HG03139 (cell line): ENCODE measurements around the gene PLEKHB2.
"Not testable (repeated sequence)": the region's sequence is repeated elsewhere in the genome, so short reads cannot be mapped to it uniquely, and the experiment has no call there.

Experiments
- ATAC-seq: cut with Tn5 transposase; IDR thresholded peaks from one replicate; pipeline ENCODE4 v1.9.1; 2021; ENCODE audit not compliant: unreplicated experiment

PLEKHB2 gene

GRCh38 chr2:131093696-131094462 lies 11.3 kb upstream of the PLEKHB2 start:
- peak; percentile 63 for ATAC-seq

- ATAC-seq: no peak
Observed at GRCh38 chr2:131094463-131095281, 10.5 kb upstream of the PLEKHB2 start.

- ATAC-seq: no peak
Observed at GRCh38 chr2:131103165-131103564, 2.0 kb upstream of the PLEKHB2 start.

DNA sequence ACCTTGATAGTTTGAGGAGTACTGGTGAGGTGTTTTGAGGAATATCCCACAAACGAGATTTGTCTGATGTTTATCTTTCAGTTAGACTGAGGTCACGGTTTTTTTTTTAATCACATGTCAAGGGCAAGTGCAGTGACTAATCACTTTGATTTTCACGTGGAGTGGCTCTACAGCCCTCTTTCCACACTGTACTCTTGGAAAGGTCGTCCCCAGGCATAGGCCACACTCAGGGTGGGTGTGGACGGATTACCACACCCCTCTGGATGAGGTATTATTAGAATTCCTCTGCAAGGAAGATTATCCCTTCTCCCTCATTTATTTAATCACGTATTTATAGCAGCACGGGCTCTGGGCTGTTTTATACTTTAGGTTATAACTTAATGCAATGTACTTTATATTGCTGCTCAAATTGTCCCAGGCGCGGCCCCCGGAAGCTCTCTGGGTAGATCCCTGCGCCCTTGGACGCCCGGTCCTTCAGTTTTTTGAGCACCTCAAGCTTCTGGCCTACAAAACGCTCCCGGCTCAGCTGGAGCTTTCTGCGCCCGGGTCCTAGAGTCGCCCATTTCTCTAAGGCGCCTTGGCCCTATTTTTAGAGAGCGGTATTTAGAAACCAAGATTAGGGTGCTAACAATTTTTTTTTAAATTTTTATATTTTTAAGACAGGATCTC lies 515 bp upstream of the PLEKHB2 start:
- ATAC-seq: peak; percentile 55

DNA sequence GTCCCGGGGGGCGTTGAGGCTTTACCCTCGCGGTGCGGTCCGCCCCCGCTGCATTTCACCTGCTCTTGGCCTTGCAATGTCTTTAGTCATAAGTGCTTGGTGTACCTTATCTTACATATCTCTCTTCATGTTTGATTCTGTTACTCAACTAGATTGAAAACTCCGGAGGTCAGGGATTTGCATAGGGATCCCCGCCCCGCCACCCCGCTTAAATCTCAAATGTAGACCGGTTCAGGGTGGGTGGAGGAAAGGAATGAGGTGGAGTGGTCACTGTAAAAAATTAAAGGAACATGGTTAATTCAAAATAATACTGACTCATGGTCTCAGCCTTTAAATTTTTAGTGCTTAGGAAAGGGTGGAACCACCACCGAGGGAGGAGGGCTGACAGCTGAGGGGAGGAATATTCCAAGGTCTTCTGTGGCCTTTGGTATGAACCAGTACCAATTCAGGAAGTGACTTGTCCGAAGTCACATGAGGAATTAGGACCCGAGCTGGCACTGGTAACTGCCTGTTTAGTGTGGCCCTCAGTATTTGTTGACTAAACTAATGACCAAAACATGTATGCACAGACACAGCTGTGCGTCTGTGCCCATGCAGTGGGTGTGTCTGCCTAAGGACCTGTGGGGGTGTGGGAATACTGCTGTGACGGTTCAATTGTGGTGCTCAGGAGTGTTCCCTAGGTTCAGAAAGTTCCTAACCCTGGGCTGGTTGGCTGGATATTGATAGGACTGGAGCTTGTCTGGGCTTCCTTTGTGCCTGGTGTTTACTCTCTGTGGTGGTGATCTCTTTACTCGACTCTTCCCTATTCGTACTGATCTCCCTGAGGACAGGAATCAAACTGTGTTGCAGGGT lies 1.0 kb downstream of the PLEKHB2 start:
- peak; percentile 26 for ATAC-seq

DNA sequence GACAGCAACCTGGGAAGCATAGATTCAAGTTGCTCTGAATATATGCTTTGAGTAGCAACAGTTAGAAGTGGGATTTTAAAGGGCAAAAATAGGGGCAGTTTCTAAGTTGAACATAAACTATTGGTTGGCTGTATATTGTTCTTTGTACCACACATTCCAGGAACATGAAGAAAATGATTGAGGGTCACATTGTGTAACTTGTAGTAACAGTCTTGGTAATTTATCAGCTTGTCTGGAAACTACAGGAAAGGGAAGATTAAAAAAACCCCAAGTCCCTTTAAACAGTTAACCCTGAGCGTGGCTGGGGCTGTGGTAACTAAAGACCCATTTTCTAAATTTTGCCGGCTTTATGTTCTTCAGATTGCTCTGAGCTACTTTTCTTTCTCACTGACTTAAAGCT lies 7.4 kb downstream of the PLEKHB2 start:
- no peak for ATAC-seq

GRCh38 chr2:131113566-131114227 lies 8.6 kb downstream of the PLEKHB2 start:
- no peak for ATAC-seq

GRCh38 chr2:131114950-131115349 lies 9.8 kb downstream of the PLEKHB2 start:
- ATAC-seq: not testable (repeated sequence)

DNA sequence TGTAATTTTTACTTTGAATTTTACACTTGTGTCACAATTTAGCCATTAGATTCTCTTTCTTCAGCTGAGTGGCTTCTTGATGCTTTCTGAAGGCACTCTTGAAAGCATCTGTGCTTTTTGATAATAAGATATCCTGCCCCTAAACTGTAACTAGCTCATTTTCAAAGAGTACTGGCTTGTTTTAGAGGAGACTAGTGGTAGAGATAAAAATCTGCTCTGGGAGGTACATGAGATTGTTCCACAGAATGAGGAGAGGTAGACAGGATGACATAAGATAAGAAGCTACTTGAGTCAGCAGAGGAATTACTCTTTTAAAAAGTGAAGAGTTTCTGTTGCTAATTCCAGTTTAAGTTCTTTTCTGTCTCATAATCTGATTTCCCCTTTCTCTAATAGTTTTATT lies 10.6 kb downstream of the PLEKHB2 start:
- no peak for ATAC-seq

DNA sequence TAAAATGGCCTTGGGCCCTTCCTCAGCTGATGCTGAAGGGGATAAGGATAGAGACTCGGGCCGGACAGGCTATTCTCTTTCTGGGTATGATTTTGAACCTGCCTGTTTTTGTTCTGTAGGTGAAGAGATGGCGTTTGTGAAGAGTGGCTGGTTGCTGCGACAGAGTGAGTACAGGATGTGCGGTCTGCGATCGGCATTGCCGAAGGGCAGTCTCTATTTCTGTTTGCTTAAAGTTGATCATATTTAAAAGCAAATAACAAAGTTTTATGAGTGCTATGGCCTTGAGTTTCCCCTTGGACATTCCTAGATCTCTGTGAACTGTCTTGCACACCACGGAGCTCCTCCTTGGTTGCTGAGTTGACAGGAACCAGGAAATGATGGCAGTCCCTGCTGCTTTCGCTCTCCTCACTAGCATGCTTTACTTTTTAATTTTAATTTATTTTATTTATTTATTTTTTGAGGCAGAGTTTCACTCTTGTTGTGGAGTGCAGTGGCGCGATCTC lies 15.7 kb downstream of the PLEKHB2 start:
- ATAC-seq: no peak

DNA sequence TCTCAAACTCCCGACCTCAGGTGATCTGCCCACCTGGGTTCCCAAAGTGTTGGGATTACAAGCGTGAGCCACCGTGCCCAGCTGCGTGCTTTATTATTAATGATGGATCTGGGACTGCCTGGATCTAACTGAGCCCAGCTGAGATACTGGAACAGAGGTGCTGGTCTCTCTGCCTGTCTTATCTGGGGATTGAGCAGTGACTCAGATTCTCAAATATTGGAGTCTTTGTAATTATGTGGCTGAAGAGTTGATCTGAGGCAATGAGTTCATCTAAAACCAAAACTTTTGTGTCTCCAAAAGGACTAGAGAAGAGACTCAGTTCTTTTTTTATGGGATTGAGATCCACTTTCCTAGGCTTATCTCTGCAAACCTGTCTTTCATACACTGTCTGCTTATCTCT lies 16.3 kb downstream of the PLEKHB2 start:
- ATAC-seq: no peak

DNA sequence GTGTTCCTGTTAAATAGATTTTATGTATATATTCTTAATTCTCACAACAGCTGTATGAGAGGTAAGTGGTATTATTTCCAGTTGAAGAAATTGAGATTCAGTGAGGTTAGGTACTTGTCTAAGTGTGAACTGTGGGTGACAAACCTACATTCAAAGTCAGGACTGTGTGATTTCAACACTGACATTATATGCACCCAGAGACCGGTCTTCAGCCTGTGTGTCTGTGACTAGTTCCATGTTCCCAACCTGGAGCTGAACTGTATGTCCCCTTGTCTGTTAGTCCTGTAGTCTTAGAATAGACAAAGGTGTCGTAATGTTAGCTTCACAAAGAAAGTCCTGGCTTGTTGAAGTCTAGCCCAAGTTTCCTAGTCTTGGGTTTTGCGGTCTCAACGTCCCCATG lies 17.4 kb downstream of the PLEKHB2 start:
- no peak for ATAC-seq

- ATAC-seq: no peak
Observed at GRCh38 chr2:131123192-131123591, 18.1 kb downstream of the PLEKHB2 start.

DNA sequence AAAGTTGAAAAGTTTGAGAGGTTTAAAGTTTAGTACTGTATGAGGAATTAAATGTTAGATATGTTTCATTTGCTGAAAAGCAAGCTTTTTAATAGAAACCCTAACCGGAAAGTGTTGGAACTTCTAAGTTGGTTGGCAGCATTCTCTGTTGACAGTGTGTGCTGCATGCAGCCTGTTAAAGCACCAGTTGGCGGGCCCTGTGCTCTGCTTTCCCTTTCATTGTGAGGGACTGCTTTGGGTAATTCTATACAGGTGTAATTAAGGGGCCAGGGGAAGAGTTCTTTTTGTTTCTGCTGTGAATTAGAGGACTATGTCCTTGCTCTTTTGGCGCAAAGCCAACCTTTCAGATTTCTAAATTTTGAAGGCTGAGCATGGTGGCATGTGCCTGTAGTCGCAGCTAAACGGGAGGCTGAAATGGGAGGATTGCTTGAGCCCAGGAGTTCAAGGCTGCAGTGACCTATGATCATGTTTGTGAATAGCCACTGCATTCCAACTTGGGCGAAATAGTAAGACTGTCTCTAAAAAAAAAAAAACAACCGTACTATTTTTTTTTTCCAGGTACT lies 20.1 kb downstream of the PLEKHB2 start:
- ATAC-seq: no peak

GRCh38 chr2:131126436-131126835 lies 21.3 kb downstream of the PLEKHB2 start:
- ATAC-seq: no peak

DNA sequence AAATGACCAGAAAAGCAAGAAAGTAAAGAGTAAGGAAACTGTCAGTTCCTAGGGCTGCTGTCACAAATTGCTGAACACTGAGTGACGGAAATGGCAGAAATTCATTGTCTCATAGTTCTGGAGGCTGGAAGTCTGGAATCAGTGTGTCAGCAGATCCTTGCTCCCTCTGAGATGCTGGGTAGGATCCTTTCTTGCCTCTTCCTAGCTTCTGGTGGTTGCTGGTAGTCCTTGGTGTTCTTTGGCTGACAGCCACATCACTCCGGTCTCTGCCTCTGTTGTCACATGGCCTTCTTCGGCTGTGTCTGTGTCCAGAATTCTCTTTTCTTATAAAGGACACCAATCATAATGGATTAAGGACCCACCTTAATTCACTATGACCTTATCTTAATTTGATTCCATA lies 21.9 kb downstream of the PLEKHB2 start:
- no peak for ATAC-seq

GRCh38 chr2:131127981-131128380 lies 22.8 kb downstream of the PLEKHB2 start:
- no peak for ATAC-seq

- no peak for ATAC-seq
Observed at GRCh38 chr2:131130298-131130596, 25.1 kb downstream of the PLEKHB2 start.

DNA sequence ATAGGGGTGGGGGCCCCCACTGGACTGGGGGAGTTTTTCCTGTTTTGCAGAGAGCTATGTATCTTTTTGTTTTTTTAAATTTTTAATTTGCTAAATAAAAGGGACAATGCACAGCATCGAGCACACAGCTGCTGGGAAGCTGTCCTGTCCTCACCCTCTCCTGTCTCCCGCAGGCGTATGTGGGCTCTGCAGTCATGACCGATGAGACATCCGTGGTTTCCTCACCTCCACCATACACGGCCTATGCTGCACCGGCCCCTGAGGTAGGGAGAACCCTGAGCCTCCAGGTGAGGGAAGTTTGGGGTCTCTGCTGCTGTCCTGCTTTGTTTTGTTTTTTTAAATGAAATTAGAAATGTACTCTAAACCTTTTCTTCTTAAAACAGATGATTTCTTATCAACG lies 27.6 kb downstream of the PLEKHB2 start:
- no peak for ATAC-seq

- ATAC-seq: no peak
Observed at GRCh38 chr2:131140581-131140980, 35.4 kb downstream of the PLEKHB2 start.
